Parathyroid adenoma (tissue), 2 donors: Measurements from ENCODE around the gene DKKL1.

ENCODE experiments used
- H2AFZ ChIP-seq: fragments of 300-600 bp; sonication (generic); one replicate; pipeline ENCODE4 v1.7.0; 2017; ENCODE audit warnings: antibody characterized with exemption, mild to moderate bottlenecking
- H3K27ac ChIP-seq: fragments of 300-600 bp; sonication (generic); one replicate; pipeline ENCODE4 v1.7.0; 2017
- H3K27me3 ChIP-seq: fragments of 300-600 bp; sonication (generic); one replicate; pipeline ENCODE4 v1.7.0; 2017; ENCODE audit warnings: low read length; ENCODE audit not compliant: control insufficient read depth, insufficient read depth
- H3K36me3 ChIP-seq: fragments of 300-600 bp; sonication (generic); one replicate; pipeline ENCODE4 v1.7.0; 2017; ENCODE audit warnings: low read length; ENCODE audit not compliant: control insufficient read depth, insufficient read depth
- H3K4me1 ChIP-seq: fragments of 300-600 bp; sonication (generic); one replicate; pipeline ENCODE4 v1.7.0; 2017; ENCODE audit warnings: control low read depth
- H3K4me2 ChIP-seq: fragments of 300-600 bp; sonication (generic); one replicate; pipeline ENCODE4 v1.7.0; 2017; ENCODE audit warnings: low read length
- H3K4me3 ChIP-seq: fragments of 300-600 bp; sonication (generic); one replicate; pipeline ENCODE4 v1.7.0; 2017; ENCODE audit warnings: low read depth, low read length
- H3K79me2 ChIP-seq: fragments of 300-600 bp; sonication (generic); one replicate; pipeline ENCODE4 v1.7.0; 2017; ENCODE audit warnings: control low read depth
- H3K9ac ChIP-seq: fragments of 300-600 bp; sonication (generic); one replicate; pipeline ENCODE4 v1.7.0; 2017; ENCODE audit warnings: mild to moderate bottlenecking
- H3K9me3 ChIP-seq: fragments of 300-600 bp; sonication (generic); one replicate; pipeline ENCODE4 v1.7.0; 2017; ENCODE audit warnings: low read length; ENCODE audit not compliant: control insufficient read depth
- CTCF ChIP-seq: fragments of 300-600 bp; sonication (generic); IDR thresholded peaks from one replicate; pipeline ENCODE4 v1.7.0; 2017; ENCODE audit warnings: antibody characterized with exemption, mild to moderate bottlenecking
- donor health status: primary hyperparathyroidism.

The DKKL1 gene

GRCh38 chr19:49417088-49417487 is 53.4 kb downstream of the DKKL1 start:
- Histone ChIP-seq H3K79me2 (no peaks in the 10 kb centered on the region), H3K9me3 (no peaks in the 10 kb centered on the region), H3K4me1 (no peaks in the 10 kb centered on the region), H3K36me3 (no peaks in the 10 kb centered on the region), H3K4me2 (no peak overlapping the region), H2AFZ (no peak overlapping the region), H3K27ac (no peak overlapping the region), H3K27me3 (no peaks in the 10 kb centered on the region), H3K4me3 (no peak overlapping the region), H3K9ac (no peak overlapping the region)
- no peak for TF ChIP-seq CTCF

- Histone ChIP-seq H3K4me2 (no peak overlapping the region), H3K27ac (no peak overlapping the region), H3K4me3 (no peak overlapping the region), H2AFZ (no peak overlapping the region), H3K27me3 (peaks cover 13% of the 10 kb centered on the region), H3K36me3 (no peaks in the 10 kb centered on the region), H3K4me1 (no peaks in the 10 kb centered on the region), H3K79me2 (no peaks in the 10 kb centered on the region), H3K9me3 (no peaks in the 10 kb centered on the region), H3K9ac (no peak overlapping the region)
- TF ChIP-seq CTCF, result no peak
These were observed 54.8 kb downstream of the DKKL1 start for GRCh38 chr19:49418511-49418910.

- H3K9ac ChIP-seq, result no peak overlapping the region
- H3K27me3 ChIP-seq, result peaks cover 17% of the 10 kb centered on the region
- H3K4me1 ChIP-seq, result no peaks in the 10 kb centered on the region
- H3K4me3 ChIP-seq, result no peak overlapping the region
- no peak overlapping the region for H3K4me2 ChIP-seq
- H3K36me3 ChIP-seq, result no peaks in the 10 kb centered on the region
- TF ChIP-seq CTCF, result no peak
- no peaks in the 10 kb centered on the region for H3K79me2 ChIP-seq
- H2AFZ ChIP-seq, result no peak overlapping the region
- no peaks in the 10 kb centered on the region for H3K9me3 ChIP-seq
- no peak overlapping the region for H3K27ac ChIP-seq
These were observed 55.5 kb downstream of the DKKL1 start for GRCh38 chr19:49419173-49419572.

- H2AFZ ChIP-seq, result no peak overlapping the region
- no peaks in the 10 kb centered on the region for H3K4me1 ChIP-seq
- TF ChIP-seq CTCF, result no peak
- no peaks in the 10 kb centered on the region for H3K9me3 ChIP-seq
- no peaks in the 10 kb centered on the region for H3K79me2 ChIP-seq
- H3K4me2 ChIP-seq, result no peak overlapping the region
- H3K27me3 ChIP-seq, result peaks cover 18% of the 10 kb centered on the region
- no peaks in the 10 kb centered on the region for H3K36me3 ChIP-seq
- no peak overlapping the region for H3K4me3 ChIP-seq
- no peak overlapping the region for H3K27ac ChIP-seq
- H3K9ac ChIP-seq, result no peak overlapping the region
These were observed 56.5 kb downstream of the DKKL1 start for GRCh38 chr19:49420227-49420626.

GRCh38 chr19:49421039-49421877 is 57.6 kb downstream of the DKKL1 start:
- H3K27ac ChIP-seq, result no peak overlapping the region
- H3K9ac ChIP-seq, result no peak overlapping the region
- H3K4me1 ChIP-seq, result no peaks in the 10 kb centered on the region
- peaks cover 28% of the 10 kb centered on the region for H3K27me3 ChIP-seq
- no peaks in the 10 kb centered on the region for H3K9me3 ChIP-seq
- no peaks in the 10 kb centered on the region for H3K36me3 ChIP-seq
- H2AFZ ChIP-seq, result no peak overlapping the region
- H3K4me3 ChIP-seq, result peak overlapping the region; percentile 33
- no peak for TF ChIP-seq CTCF
- peak overlapping the region; percentile 49 for H3K4me2 ChIP-seq
- no peaks in the 10 kb centered on the region for H3K79me2 ChIP-seq
